Activated T-helper 17 cell treated with anti-CD3 and anti-CD28 coated beads, Interleukin-2, amount 50 U/mL, for 72 hours (primary cell): ENCODE measurements around the gene TBC1D1. TPM values are rescaled to one million over a fixed set of nuclear protein-coding genes. Genes with fewer than 3 reads are reported as not detected.

Experiments
- ATAC-seq: fragments of 150-1000 bp; cut with Tn5 transposase; replicated peaks from 2 replicates; pipeline ENCODE4 v1.10.0; 2021; ENCODE audit warnings: mild to moderate bottlenecking, moderate library complexity
- H3K27ac Mint-ChIP-seq: one replicate; pipeline ENCODE4 v1.8.0; 2022; ENCODE audit warnings: mixed read lengths
- H3K27me3 Mint-ChIP-seq: one replicate; pipeline ENCODE4 v1.8.0; 2022; ENCODE audit warnings: mixed read lengths
- H3K36me3 Mint-ChIP-seq: one replicate; pipeline ENCODE4 v1.8.0; 2022; ENCODE audit warnings: low read depth, mild to moderate bottlenecking, mixed read lengths
- H3K4me1 Mint-ChIP-seq: one replicate; pipeline ENCODE4 v1.8.0; 2022; ENCODE audit warnings: mixed read lengths
- H3K4me3 Mint-ChIP-seq: one replicate; pipeline ENCODE4 v1.8.0; 2022; ENCODE audit warnings: mild to moderate bottlenecking, mixed read lengths
- H3K9me3 Mint-ChIP-seq: one replicate; pipeline ENCODE4 v1.8.0; 2022; ENCODE audit warnings: mixed read lengths
- total RNA-seq, 2 donors: library from RNA; stranded (reverse); gene quantifications; one replicate each; pipeline ENCODE4 v1.2.3, GENCODE V29; 2022

Gene TBC1D1
- total RNA-seq, 2 donors from 2014 or later: 29.9 to 39.0 TPM

- Mint-ChIP-seq H3K36me3 (peaks cover 8% of the 10 kb centered on the region), H3K4me1 (peaks cover 5% of the 10 kb centered on the region), H3K27me3 (no peaks in the 10 kb centered on the region), H3K27ac (no peak overlapping the region), H3K9me3 (no peaks in the 10 kb centered on the region), H3K4me3 (no peak overlapping the region)
- ATAC-seq: peak; percentile 31
These were observed 18.4 kb upstream of the TBC1D1 start for GRCh38 chr4:37872310-37872988.

GRCh38 chr4:37873386-37873785 is 17.5 kb upstream of the TBC1D1 start:
- peak; percentile 49 for ATAC-seq
- Mint-ChIP-seq H3K4me3 (no peak overlapping the region), H3K4me1 (peaks cover 5% of the 10 kb centered on the region), H3K9me3 (no peaks in the 10 kb centered on the region), H3K27ac (no peak overlapping the region), H3K36me3 (no peaks in the 10 kb centered on the region), H3K27me3 (no peaks in the 10 kb centered on the region)

DNA sequence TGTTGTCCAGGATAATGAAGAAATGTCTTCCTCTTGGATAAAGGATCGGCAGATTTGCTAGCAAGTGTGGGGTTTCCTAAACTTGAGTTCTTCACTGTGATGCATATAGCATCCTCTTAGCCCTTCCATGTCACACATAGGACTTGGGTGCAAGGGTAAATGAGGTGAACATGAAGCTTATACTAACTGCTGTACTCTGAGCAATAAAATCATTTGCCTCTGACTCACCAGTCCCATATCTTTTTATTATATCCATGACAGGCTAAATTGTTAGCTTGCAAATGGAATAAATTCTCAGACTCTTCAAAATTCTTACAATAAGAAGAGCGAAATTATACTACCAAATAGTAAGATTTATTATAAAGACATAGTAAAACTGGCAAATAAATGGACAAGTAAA is 14.7 kb upstream of the TBC1D1 start:
- Mint-ChIP-seq H3K27ac (no peak overlapping the region), H3K9me3 (no peaks in the 10 kb centered on the region), H3K36me3 (no peaks in the 10 kb centered on the region), H3K4me3 (no peak overlapping the region), H3K27me3 (no peaks in the 10 kb centered on the region), H3K4me1 (peaks cover 5% of the 10 kb centered on the region)
- no peak for ATAC-seq

DNA sequence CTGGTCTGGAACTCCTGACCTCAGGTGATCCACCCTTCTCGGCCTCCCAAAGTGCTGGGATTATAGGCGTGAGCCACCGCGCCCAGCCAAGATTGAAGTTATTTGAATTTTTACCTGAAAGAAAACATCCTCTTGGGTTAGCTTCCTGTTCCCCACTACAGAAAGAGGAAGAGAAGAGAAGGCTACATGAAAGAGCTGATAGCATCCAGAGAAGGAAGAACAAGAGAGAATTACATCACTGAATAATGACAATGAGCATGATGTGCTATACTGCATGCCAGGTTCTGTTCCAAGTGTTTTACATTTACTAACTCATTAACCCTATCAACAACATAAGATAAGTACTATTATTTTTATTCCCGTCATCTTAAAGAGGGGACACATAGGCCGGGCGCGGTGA is 11.5 kb upstream of the TBC1D1 start:
- no peaks in the 10 kb centered on the region for H3K4me1 Mint-ChIP-seq
- no peaks in the 10 kb centered on the region for H3K27me3 Mint-ChIP-seq
- H3K4me3 Mint-ChIP-seq: no peak overlapping the region
- no peak for ATAC-seq
- no peaks in the 10 kb centered on the region for H3K36me3 Mint-ChIP-seq
- H3K27ac Mint-ChIP-seq: no peak overlapping the region
- H3K9me3 Mint-ChIP-seq: no peaks in the 10 kb centered on the region

GRCh38 chr4:37881811-37882210 is 9.1 kb upstream of the TBC1D1 start:
- Mint-ChIP-seq H3K9me3 (no peaks in the 10 kb centered on the region), H3K36me3 (no peaks in the 10 kb centered on the region), H3K27ac (no peak overlapping the region), H3K27me3 (no peaks in the 10 kb centered on the region), H3K4me1 (no peaks in the 10 kb centered on the region), H3K4me3 (no peak overlapping the region)
- no peak for ATAC-seq

DNA sequence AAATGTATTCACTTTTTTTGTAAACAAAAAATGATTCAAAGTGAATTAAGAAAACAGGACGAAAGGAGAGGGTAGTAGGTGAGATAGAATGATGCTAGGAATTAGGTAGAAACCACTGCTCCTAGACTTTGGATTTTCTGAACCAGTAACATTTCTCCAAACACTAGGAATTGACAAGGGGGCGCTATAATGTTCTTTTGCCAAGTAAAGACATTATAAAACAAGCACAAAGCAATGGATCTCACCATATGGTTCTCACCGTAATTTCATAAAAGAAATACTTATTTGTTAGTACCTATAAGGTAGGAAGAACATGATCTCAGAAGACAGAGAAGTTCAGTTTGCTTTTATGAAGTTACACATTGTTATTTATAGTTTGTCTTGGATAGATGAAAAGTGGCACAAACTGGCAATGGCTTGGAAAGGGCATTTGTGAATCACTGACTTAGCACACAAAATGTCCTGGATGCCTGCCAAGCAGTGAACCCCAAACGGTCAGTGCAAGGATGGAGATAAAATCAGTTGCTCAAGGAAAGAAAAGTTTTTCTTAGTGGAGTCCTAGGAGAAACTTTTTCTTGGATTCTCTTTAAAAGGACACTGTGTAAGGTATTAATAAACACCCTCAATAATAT is 8.1 kb upstream of the TBC1D1 start:
- Mint-ChIP-seq H3K4me3 (no peak overlapping the region), H3K27ac (no peak overlapping the region), H3K9me3 (no peaks in the 10 kb centered on the region), H3K36me3 (no peaks in the 10 kb centered on the region), H3K27me3 (no peaks in the 10 kb centered on the region), H3K4me1 (no peaks in the 10 kb centered on the region)
- no peak for ATAC-seq

GRCh38 chr4:37884855-37885487 is 5.9 kb upstream of the TBC1D1 start:
- Mint-ChIP-seq H3K27ac (no peak overlapping the region), H3K4me1 (no peaks in the 10 kb centered on the region), H3K9me3 (no peaks in the 10 kb centered on the region), H3K36me3 (no peaks in the 10 kb centered on the region), H3K27me3 (no peaks in the 10 kb centered on the region), H3K4me3 (no peak overlapping the region)
- peak; percentile 21 for ATAC-seq

DNA sequence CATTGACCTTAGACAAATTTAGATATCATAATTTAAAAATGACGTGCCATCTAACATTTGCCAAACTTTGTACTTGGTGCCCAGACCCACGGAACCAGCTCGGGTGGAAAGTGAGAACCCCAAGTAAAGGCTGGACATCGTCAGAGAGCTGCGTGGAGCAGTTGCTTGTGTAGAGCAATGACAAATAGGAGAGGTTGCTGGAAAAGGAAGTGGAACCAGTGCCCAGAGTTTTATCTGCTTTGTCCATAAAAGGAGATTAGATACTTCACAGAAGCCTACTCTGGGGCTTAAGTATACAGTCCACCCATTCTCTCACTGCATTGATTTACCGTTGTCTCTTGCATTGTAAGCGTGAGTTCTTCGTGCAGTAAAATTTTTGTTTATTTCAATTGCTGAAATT is 5.4 kb upstream of the TBC1D1 start:
- Mint-ChIP-seq H3K27me3 (no peaks in the 10 kb centered on the region), H3K36me3 (no peaks in the 10 kb centered on the region), H3K4me1 (no peaks in the 10 kb centered on the region), H3K4me3 (no peak overlapping the region), H3K27ac (no peak overlapping the region), H3K9me3 (no peaks in the 10 kb centered on the region)
- no peak for ATAC-seq

DNA sequence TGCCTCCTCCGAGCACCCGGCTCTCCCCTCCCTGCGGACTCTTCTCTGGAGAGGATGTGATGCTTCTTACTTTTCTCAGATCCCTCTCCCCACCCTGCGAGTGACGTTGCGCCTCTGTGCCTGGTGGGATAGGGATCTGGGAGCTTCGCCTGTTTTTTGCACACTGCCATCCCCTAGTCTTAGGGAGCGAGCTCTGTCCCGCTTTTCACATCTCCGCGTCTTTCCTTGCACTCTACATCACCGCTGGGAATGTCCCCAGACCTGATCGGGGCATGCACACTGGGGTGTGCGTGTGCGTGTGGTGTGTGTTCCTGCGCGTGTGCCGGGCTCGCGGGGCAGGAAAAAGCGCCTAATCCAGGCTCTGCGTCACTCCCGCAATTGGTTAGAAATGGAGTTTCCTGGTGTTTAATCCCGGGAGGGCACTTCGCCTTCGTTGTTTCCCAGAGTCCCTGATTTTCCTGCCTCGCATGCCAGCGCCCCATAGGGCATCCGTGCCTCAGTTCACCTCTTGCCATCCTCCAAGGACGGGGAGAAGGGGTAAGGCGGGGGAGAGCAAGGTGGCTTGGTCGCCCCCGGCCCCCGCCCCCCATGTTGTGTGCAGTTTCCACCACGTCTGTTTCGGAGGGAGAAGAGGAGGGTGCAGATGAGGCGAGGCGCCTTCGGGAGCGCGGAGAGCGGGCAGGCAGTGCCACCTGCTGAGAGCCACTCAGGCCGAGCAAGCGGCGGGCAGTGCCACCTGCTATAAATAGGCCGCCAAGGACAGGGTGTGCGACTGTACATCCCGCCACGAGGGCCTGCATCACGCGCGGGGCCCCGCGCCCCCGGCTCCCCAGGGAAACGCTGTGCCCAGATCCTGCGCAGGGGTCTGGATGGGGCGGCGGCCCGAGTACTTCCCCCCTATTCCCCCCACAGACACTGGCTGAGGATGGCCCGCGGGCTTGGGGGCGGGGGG is 759 bp upstream of the TBC1D1 start:
- Mint-ChIP-seq H3K27ac (no peak overlapping the region), H3K36me3 (no peaks in the 10 kb centered on the region), H3K4me3 (peak overlapping the region; percentile 86), H3K4me1 (peaks cover 14% of the 10 kb centered on the region), H3K27me3 (no peaks in the 10 kb centered on the region), H3K9me3 (no peaks in the 10 kb centered on the region)
- peak; percentile 11 for ATAC-seq

GRCh38 chr4:37891260-37892159 is 626 bp downstream of the TBC1D1 start:
- peak; percentile 74 for ATAC-seq
- Mint-ChIP-seq H3K9me3 (no peaks in the 10 kb centered on the region), H3K36me3 (no peaks in the 10 kb centered on the region), H3K4me1 (peaks cover 19% of the 10 kb centered on the region), H3K27ac (peak overlapping the region; percentile 86), H3K27me3 (no peaks in the 10 kb centered on the region), H3K4me3 (peak overlapping the region; percentile 86)

DNA sequence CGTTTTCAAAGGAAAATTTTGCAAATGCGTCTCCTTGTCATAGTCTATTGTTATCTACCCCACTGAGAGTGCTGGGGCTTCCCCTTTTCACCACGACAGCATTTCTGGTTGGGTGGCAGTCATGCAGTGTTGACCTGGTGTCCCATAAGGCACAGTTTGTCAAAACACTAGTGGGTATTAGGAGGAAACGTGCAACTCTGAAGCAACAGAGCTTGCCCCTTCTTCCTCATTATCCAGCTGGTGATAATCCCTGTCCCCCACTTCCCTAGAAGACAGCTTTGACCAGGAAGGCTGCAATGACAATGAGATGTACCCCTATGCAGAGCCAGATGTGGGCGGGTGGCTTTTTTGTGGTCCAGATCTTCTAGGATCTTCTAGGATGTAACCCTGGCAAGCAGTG is 1.8 kb downstream of the TBC1D1 start:
- ATAC-seq: peak; percentile 72
- H3K36me3 Mint-ChIP-seq: no peaks in the 10 kb centered on the region
- H3K4me3 Mint-ChIP-seq: peak overlapping the region; percentile 86
- H3K9me3 Mint-ChIP-seq: no peaks in the 10 kb centered on the region
- peak overlapping the region; percentile 86 for H3K27ac Mint-ChIP-seq
- H3K27me3 Mint-ChIP-seq: no peaks in the 10 kb centered on the region
- H3K4me1 Mint-ChIP-seq: peaks cover 22% of the 10 kb centered on the region

- ATAC-seq: no peak
- Mint-ChIP-seq H3K9me3 (no peaks in the 10 kb centered on the region), H3K27ac (peak overlapping the region; percentile 86), H3K27me3 (no peaks in the 10 kb centered on the region), H3K36me3 (no peaks in the 10 kb centered on the region), H3K4me3 (peak overlapping the region; percentile 86), H3K4me1 (peaks cover 23% of the 10 kb centered on the region)
These were observed 2.3 kb downstream of the TBC1D1 start for GRCh38 chr4:37893164-37893563.

- ATAC-seq: no peak
- Mint-ChIP-seq H3K36me3 (no peaks in the 10 kb centered on the region), H3K27ac (no peak overlapping the region), H3K4me1 (peaks cover 23% of the 10 kb centered on the region), H3K9me3 (no peaks in the 10 kb centered on the region), H3K27me3 (no peaks in the 10 kb centered on the region), H3K4me3 (no peak overlapping the region)
These were observed 4.4 kb downstream of the TBC1D1 start for GRCh38 chr4:37895271-37895670.
